ENCODE measurements around the gene DEDD2.
"Not testable (repeated sequence)": the region's sequence is repeated elsewhere in the genome, so short reads cannot be mapped to it uniquely, and the experiment has no call there.

Gene DEDD2, protein sequence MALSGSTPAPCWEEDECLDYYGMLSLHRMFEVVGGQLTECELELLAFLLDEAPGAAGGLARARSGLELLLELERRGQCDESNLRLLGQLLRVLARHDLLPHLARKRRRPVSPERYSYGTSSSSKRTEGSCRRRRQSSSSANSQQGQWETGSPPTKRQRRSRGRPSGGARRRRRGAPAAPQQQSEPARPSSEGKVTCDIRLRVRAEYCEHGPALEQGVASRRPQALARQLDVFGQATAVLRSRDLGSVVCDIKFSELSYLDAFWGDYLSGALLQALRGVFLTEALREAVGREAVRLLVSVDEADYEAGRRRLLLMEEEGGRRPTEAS

DNA sequence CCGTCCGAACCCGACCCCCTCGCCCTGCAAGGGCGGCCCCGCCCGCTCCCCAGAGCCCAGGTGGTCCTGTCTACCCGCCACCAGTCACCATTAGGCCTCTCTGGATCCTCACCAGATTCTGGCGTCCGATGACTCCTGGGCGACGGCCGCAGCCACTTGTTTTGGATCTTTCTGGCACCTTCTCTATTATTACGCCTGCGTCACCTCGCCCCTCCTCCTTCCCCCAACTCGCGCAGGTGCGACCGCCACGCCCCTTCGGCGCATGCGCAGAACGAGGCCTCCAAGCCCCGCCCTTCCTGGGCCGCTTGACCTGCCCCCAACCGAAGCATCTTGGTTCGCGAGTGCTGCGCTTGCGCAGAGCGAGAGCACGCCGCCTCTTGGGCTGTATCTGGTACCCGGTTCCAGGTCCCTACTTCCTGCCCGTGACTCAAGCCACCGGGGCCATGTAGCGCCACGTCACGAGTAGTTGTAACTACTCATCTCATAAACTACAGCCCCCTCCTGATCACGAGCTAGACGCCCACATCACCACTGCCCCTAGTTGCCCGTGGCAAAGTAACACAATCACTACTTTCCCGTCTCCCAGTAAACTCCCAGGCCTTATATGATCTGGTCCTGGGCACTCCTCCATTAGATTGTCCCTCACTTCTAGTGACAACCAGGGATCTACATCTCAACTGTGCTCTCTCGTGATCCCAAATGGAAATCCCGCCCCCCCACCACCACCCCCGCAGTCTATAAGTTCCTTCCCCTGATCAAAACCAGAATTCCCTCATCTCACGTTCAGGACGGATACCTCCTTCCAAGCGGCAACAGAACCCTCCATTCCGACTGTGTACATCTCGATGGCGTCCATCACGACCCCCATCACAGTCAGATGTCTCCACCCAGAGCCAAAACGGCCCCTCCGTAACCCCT is at the start of gene DEDD2:
Gene DEDD2, minus strand, starts transcription at position 158 of the 918 bp plus-strand sequence. CDS start 670 bp downstream, outside the sequence.
- DNase-seq: peak; percentile 86

DNA sequence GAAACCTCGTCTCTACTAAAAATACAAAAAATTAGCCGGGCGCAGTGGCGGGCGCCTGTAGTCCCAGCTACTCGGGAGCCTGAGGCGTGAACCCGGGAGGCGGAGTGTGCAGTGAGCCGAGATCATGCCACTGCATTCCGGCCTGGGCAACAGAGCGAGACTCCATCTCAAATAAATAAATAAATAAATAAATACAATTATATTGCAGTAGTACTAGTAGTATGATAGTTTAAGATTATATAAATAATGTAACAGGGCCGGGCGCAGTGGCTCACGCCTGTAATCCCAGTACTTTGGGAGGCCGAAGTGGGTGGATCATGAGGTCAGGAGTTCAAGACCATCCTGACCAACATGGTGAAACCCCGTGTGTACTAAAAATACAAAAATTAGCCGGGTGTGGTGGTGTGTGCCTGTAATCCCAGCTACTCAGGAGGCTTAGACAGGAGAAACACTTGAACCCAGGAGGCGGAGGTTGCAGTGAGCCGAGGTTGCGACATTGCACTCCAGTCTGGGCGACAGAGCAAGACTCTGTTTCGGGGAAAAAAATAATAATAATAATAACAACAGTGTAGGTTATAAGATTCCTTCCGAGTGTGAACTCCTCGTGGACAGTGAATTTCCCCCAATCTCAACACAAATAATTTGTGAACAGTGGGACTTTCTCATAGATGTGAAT is 49.6 kb upstream of the DEDD2 start:
- not testable (repeated sequence) for DNase-seq

DNA sequence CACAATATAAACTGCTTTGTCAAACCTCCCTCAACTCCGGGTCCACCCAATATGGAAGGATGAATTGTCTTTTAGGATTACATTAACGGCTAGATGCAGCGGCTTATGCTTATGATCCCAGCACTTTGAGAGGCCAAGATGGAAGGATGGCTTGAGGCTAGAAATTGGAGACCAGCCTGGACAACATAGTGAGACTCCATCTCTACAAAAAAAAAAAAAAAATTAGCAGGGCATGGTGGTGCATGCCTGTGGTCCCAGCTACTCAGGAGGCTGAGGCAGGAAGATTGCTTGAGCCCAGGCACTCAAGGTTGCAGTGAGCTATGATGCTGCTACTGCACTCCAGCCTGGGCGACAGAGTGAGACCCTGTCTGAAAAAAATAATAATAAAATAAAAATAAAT is 48.6 kb upstream of the DEDD2 start:
- DNase-seq: not testable (repeated sequence)

DNA sequence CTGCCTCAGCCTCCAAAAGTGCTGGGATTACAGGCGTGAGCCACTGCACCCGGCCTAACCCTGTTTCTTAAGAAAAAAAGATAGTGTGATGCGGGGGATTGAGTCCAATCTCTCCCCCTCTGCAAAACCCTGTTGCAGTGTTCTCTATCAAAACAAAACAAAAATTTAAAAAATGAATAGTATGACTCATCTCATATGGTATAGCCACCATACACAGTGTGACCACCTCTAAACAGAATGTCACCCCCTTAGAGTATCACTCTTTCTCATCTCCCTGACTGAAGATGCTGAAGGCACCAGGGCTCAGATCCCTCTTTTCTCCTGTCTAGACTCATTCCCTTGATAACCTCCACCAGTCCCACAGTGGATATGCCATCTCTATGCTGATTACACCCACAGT is 44.3 kb upstream of the DEDD2 start:
- no peak for DNase-seq

DNA sequence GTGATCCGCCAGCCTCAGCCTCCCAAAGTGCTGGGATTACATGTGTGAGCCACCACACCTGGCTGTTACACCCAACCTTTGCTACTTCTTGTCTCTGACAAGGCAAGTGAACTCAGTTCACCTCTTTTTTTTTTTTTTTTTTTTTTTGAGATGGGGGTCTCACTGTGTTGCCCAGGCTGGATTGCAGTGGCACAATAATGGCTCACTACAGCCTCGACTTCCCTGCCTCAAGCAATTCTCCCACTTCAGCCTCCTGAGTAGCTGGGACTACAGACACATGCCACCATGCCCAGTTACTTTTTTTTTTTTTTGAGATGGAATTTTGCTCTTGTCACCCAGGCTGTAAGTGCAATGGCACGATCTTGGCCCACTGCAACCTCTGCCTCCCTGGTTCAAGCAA is 40.4 kb upstream of the DEDD2 start:
- DNase-seq: not testable (repeated sequence)

DNA sequence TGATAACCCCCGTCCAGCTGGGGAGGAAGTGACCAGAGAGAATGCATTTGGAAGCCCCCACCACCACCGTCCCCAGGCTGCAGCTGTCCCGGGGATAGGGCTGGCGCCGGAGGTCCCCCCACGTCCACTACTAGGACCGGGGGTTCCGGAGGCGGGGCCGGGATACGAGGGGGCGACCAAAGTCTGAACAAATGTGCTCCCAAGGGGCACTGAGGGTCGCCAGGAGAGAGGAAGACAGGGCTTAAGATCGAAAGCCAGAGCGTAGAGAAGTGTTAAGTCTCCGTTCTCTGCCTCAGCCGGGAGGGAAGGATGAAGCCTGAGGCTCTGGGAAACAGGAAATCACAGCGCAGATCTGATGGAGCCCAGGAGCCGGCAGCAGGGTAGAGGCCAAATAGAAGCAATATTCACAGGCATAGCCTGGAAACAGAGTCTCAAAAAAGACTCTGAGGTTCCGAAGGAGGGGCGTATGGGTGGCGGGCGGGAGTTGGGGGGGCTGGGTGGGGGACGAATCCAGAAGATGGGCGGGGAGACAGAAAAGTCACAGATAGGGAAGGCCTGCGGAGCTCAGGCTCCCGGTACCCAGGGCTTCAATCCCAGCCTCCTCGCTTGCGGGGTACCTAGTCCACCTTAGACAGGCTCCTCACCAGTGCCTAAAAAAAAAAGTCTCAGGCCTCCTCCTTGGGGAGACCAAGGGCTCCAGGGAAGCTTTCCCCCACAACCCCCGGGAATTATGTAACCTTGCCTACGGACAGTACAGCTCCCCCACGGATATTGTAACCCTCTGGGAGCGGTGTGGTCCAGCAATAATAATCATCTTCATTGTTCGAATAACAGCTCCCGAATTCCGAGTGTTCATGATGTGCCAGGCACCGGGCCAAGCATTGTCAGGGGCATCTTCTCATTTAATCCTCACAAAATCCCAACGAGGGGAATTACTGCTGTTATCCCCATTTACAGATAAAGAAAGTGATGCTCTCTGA is 38.6 kb upstream of the DEDD2 start:
- no peak for DNase-seq

DNA sequence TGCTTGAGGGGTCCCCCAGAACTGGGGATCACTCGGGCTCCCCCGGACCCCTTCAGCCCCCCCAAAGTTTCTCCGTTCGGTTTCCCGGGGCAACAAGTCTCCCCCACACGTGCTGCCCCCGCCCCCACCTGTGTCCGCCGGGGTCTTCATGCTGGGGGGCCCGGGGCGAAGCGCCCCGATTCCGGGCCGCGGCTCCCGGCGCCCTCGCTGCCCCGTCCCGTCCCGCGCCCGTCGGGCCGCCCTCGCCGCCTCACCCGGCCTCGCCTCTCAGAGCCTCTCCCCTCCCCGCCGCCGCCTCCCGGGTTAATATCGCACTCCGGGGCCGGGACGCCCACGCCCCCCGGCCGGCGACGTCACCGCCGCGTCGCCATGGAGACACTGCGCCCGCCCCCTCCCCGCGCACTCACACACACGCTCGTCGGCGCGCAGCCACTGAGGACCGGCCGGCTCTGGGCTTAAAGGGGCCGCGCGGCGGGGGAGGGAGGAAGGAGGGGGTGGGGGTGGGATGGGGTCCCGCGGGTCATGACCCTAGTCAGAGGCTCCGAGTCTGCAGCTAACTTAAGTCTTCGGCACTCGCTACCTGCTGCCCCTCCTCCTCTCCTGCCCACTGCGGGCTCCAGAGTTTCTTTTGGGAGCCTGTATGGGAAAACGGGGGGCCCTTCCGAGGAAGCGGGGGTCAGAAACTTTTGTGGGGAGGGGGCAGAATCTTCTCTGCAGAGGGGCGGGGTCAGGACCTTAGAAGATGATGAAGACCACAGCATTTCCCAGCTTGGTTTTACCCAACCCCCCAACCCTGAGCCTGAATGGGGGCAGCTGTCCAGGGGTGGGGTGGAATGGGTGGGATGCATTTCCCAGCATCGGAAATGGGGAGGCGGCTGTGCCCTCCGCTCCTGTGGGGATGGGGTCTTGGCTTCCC is 37.6 kb upstream of the DEDD2 start, which contains the start of gene ERF:
Gene ERF, minus strand, starts transcription at position 279 of the 916 bp plus-strand sequence. Its CDS starts 129 bp downstream, at position 150.
- peak; percentile 62 for DNase-seq

DNA sequence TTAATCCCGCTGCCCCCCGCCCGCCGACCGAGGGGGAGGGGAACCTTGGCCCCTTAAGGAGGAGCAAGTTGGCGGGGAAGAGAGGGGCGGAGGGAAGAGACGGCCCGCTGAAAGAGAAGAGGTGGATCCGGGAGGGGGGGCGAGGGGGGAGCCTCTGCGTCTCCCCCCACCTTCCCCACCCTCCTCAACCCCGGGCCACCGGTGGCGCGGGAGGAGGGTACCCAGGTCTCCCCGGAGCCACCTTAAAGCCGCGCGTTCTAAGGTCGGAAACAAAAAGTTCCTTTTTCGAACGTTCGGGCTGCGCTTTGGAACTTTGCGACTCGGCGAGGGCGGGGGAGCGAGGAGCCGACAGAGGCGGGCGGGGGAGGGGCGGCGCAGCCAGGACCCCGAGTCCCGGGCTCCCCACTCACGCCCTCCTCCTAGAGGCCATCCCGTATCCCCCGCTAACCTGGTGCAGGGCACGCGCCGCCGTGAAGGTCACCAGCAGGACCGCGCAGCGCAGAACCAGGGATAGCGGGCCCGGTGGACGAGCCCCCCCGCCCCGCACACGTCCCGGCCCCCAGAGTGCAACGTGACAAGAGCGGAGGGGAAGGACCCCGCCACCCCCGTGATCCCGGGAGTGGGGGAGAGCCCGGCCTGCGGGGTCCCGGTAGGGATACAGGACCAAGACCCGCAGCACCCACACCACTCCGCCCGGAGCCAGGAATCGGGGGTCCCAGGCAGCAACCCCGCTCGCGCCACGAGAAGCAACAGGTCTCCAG is 36.8 kb upstream of the DEDD2 start:
- no peak for DNase-seq

DNA sequence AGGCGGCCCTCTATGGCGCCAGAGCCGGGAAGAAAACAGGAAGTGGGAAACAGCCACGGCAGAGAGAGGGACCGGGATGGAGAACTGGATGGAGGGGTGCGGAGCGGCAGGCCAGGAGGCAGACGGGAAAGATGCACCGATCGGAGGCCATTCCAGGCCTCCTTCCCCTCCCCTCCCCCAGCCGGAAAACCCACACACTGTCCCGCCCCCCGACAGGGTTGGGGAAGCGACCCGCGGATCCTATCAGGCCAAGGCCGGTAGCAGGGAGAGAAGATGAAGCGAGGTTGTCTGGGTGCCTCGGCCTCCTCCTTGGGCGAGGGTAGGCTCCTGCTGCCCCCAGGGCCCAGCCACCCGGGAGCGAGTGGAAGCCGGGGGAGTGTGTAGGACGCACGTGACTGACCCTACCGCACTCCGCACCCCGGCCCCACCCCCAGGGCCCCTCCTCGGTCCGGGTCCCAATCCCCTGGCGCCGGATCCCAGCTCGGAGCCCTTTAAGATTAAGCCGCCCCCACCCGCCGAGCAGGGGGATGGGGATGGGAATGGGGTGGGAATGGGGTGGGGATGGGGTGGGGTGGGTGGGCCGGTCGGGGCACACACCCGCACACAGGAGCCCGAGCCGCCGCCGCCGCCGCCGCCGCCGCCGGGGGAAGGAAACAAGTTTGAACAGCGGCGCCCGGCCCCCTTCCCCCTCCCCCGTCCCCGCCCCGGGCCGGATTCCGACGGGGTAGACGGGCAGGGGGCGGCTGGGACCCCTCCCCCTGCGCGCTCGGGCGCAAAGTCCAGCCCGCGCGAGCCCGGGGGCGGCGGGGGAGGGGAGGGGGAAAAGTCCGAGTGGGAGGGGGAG is 36.0 kb upstream of the DEDD2 start:
- no peak for DNase-seq

DNA sequence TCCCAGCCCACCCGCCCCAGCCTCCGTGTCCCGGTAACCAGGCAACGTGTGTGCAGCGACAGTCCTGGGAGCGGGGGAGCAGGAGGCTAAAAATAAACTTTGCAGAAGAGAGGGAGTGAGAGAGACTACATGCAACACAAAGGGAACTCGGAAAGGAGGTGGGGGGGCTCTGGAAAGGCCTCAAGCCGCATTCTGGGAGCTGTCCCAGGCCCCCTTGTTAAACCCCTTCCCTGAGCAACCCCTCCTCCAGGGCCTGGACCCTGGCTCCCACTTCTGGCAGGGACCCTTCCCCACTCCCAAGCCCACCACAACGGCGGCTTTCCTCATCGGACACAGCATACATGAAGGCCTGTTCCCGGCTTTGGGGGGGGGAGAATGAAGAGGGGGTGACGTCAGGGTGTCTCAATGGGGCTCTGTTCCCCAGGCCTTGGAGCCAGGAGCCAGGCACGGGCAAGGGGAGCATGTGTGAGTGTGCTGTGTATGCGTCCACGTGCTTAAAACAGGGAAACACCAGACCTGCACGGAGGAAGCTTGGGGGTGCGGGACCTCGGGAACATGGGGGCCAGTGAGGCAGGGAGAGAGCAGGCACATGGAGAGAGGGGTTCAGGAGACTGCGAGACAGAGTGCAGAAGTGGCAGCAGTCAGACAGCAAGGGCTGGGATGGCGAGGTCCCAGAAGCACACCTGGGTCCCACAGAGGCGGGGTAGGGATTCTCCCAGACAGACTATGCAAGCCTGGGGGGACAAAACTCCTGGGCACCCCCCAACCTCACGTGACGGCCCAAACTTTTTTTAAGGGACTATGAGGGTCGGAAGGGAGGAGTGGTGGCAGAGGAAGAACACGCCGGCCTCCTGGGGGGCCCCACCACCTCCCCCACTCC is 35.1 kb upstream of the DEDD2 start:
- no peak for DNase-seq

DNA sequence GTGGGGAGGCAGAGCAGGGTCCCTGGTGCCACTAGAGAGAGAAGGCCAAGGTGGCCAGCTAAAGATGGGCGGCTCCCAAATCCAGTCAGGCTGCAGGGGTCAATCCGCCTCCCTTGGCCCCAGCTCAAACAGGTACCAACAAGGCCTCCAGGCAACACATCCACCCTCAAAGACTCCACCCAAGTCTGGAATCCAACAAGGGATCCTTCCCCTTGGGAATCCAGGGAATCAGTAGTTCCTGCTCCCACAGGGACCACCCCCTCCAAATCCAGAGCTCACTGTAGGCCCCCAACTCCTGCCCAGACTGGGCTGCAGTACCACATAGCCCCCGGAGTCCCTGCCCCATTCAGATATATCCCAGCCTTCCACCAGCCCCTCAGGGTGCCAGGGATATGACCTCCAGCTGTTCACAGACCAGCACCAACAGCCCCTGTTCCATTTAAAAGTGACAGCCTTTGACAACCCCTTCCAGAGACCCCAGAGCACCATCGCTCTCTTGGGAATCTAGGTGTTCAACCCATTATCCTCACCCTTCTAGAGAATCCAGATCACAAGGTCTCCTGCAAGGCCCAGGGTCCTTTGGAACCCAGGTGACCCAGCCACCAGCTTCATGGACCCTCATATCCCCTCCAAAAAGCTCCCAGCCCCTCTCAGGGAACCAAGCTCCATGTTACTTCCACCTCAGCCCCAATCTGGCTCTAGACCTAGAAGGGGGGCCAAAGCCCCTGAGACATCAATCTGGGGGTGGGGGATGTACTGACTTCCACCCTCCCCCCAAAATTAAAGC is 34.3 kb upstream of the DEDD2 start:
- no peak for DNase-seq

DNA sequence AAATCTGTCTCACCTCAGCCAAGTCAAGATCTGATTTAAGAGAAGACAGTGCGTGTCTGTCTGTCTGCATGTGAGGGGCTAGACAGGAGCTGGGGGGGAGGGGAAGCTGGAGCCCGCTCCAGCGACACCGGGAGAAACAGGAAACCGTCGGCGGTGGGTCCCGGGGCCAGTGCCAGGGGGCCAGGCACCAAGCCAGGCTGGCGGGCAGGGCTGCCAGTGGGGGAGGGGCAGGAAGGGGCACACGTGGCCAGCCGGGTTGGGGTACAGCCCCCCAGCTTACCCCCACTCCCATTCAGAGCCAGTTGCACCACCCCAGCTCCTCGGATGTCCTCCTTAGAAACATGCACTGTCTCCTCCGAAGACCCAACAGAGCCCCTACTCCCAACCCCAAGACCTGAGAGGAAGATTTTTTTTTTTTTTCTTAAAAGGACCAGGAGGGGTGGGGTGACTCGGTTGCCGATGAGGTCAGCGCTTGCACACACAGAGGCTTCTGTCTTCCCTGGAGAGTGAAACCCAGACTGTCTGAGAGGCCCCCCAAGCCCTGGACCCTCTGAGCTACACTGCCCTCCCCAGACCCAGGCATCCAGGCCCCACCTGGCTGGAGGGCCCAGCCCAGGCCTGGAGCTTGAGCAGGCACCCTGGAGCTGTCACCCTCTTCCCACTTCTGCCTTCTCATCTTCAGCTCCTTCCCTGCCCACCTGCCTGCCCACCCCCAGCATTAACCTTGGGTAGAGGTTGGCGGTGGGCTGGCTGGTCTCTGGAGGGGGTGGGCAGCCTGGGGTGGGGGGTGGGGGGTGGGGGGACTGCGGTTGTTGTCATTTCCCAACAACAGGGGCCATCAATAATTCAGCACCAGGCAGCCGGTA is 33.4 kb upstream of the DEDD2 start:
- DNase-seq: no peak

DNA sequence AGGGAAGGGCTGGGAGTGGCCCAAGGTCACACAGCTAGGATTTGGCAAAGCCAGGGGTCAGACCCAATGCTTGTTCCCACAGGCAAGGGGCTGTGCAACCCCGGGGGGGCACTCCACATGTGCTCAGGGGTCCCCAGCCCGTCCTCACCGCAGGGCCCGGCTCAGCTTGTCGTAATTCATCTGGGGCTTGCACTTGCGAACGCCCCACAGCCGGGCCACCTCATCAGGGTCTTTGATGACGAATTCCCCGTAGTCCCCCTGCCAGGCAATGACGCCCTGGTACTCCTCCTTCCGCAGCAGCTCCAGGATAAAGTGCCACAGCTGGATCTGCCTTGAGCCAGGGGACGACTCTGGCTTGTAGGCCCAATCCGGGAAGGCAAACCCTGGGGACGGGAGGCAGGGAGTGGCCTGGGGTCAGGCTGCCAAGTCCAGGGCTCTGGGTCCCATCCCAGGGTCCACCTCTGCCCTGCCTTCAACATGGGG is 32.7 kb upstream of the DEDD2 start:
- DNase-seq: no peak

DNA sequence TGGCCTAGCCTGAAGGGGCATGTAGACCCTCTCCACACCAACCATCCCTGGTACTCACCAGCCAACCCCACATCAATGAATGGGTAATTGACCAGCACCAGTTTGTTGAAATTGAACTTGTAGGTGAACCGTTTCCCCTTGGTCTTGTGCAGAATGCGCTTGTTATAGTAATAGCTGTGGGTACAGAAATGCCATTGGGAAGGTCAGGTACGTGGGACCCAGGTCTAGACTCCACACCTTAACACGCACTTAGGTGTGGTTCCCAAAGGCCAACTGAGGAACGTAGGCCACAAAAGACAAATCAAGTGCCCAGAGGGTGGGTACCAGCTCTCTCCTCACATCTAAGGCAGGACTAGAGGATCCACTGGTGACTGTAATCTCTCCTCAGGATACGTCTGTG is 32.3 kb upstream of the DEDD2 start:
- no peak for DNase-seq

DNA sequence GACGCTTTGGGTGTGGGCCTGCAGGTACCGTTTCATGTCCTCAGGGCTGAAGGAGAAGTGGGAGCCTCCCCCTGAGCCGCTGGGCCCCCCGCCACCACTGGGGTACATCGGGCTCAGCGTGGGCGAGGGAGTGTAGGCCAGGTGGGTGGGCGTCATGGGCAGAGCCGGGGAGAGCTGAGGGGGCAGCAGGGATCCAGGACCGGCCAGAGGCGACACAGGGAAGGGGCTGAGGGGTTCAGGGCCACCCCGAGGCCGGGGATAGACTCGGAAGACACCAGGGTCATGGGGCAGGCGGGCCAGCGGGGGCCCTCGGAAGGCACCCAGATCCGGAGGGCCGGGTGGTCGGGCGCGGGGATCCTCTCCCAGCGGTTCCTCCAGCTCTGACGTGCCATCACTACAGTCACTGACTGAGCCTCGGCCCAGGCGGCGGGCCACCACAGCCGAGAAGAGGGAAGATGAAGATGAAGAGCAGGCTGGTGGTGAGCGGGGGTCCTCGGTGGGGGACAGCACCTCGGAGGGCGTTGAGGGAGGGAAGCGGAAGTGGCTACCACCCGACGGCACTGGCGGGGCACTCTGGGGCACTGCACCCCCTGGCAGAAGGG is 31.8 kb upstream of the DEDD2 start:
- DNase-seq: no peak
